Lower leg skin (tissue), 3 donors: Measurements from ENCODE around the gene STX8.

ENCODE experiments used
- POLR2A ChIP-seq, 2 donors: fragments of 450-650 bp; IDR thresholded peaks; one replicate each; pipeline ENCODE4 v1.6.1; 2016 to 2017; ENCODE audit warnings: antibody characterized with exemption in 2 of 2, mild to moderate bottlenecking in 1 of 2, moderate library complexity in 1 of 2
- TF ChIP-seq, protein P1 (sequence below), 3 donors: fragments of 450-650 bp; IDR thresholded peaks; one replicate each; pipeline ENCODE4 v1.5.1; 2016; ENCODE audit warnings: antibody characterized with exemption in 3 of 3, mild to moderate bottlenecking in 3 of 3, moderate library complexity in 2 of 3

DNA sequence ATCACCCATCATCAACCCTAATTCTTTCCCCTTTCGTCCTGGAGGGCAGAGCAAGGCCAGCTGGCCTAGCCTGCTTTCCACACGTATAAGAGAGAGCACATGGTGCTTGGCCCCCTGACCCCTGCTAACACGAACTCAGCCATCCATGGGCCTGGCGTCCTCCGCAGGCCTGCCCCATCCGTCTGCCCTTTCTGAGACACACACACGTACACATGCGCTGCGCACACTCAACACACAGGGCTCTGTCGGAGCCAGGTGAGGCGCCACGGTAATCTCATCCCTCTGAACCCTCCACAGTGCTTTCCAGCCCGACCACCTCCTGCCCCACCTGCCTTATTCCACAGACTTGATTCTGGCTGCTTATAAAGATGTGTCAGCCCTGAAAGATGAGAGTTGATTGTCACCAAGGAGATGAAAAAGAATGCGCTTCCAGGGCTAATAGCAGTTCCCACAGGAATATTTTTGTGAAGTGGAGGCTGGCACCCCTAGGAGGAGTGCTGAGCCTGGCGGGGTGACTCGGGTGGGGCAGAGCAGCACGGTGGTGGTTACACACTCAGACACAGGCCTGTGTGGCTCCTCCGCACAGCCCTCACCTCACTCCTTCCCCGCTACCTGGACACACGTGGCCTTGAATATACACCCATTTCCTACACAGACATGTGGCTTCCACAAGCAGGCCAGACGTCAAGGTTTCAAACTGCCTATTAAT is 326.2 kb downstream of the STX8 start:
- TF ChIP-seq POLR2A (IDR thresholded peaks at IDR 0.05), result no peak
- TF ChIP-seq, protein P1, sequence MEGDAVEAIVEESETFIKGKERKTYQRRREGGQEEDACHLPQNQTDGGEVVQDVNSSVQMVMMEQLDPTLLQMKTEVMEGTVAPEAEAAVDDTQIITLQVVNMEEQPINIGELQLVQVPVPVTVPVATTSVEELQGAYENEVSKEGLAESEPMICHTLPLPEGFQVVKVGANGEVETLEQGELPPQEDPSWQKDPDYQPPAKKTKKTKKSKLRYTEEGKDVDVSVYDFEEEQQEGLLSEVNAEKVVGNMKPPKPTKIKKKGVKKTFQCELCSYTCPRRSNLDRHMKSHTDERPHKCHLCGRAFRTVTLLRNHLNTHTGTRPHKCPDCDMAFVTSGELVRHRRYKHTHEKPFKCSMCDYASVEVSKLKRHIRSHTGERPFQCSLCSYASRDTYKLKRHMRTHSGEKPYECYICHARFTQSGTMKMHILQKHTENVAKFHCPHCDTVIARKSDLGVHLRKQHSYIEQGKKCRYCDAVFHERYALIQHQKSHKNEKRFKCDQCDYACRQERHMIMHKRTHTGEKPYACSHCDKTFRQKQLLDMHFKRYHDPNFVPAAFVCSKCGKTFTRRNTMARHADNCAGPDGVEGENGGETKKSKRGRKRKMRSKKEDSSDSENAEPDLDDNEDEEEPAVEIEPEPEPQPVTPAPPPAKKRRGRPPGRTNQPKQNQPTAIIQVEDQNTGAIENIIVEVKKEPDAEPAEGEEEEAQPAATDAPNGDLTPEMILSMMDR (IDR thresholded peaks at IDR 0.05), result no peak
